GM12878 (cell line): ENCODE measurements around the gene NDUFA13. TPM values are rescaled to one million over a fixed set of nuclear protein-coding genes. Genes with fewer than 3 reads are reported as not detected.

Source experiments
- ATAC-seq: fragments of 200-7000 bp; cut with Tn5 transposase; 3 replicates; pipeline ENCODE4 v1.9.1; 2020; ENCODE audit warnings: mild to moderate bottlenecking, moderate library complexity
- BruUV-seq: library from RNA; stranded (reverse); fragments of 400-500 nt; replicated peaks from 2 replicates; lab custom pipeline; 2021; lab: Mats Ljungman, UMichigan
- CTCF ChIA-PET: fragments of 300-600 bp; sonication (Branson Sonifier 250); formaldehyde crosslinking; extraction: SDS; loops from one replicate; lab custom pipeline; 2021; ENCODE audit warnings: inconsistent platforms; lab: Yijun Ruan, JAX
- POLR2A ChIA-PET: fragments of 350-600 bp; formaldehyde crosslinking; extraction: SDS; loops from one replicate; lab custom pipeline; 2021; ENCODE audit warnings: inconsistent platforms; lab: Charles Lee
- RAD21 ChIA-PET: fragments of 300-600 bp; sonication (Branson Sonifier 250); formaldehyde crosslinking; loops from one replicate; lab custom pipeline; 2023; ENCODE audit warnings: antibody characterized with exemption; ENCODE audit not compliant: unreplicated experiment; lab: Charles Lee
- SMC1A ChIA-PET: fragments of 300-600 bp; sonication (Branson Sonifier 250); formaldehyde crosslinking; loops from one replicate; lab custom pipeline; 2023; ENCODE audit not compliant: unreplicated experiment, uncharacterized antibody; lab: Charles Lee
- DNase-seq: peaks from one replicate; pipeline ENCODE4 v3.0.0-alpha.2; 2011; ENCODE audit warnings: low read depth, low spot score
- FAIRE-seq: peaks from 3 replicates; lab custom pipeline; 2011; peaks lifted over from hg19 to GRCh38; lab: Jason Lieb, UNC
- H2AFZ ChIP-seq: 2 replicates; pipeline ENCODE4 v1.6.0; 2011; ENCODE audit warnings: low read depth, low read length, control low read depth; ENCODE audit not compliant: control insufficient read depth
- H3K27ac ChIP-seq: 2 replicates; pipeline ENCODE4 v1.5.1; 2011; ENCODE audit warnings: control low read depth; ENCODE audit not compliant: control insufficient read depth, insufficient read depth
- H3K27me3 ChIP-seq, 2 experiments: replicated peaks in 1 of 2; 2 replicates each; pipeline versions ENCODE4 v1.6.0 to v1.6.1; 2011; ENCODE audit warnings: low read length in 1 of 2; ENCODE audit not compliant: control insufficient read depth in 2 of 2, insufficient read depth in 2 of 2
- H3K36me3 ChIP-seq, 2 experiments: 2 replicates each; pipeline ENCODE4 v1.5.1; 2011; ENCODE audit warnings: low read length in 1 of 2; ENCODE audit not compliant: control insufficient read depth in 2 of 2, insufficient read depth in 2 of 2
- H3K4me1 ChIP-seq: 2 replicates; pipeline ENCODE4 v1.6.1; 2011; ENCODE audit warnings: mild to moderate bottlenecking, low read length, moderate library complexity, mixed read lengths; ENCODE audit not compliant: control insufficient read depth, insufficient read depth
- H3K4me2 ChIP-seq: 2 replicates; pipeline ENCODE4 v1.6.0; 2011; ENCODE audit warnings: control low read depth; ENCODE audit not compliant: control insufficient read depth, insufficient read depth
- H3K4me3 ChIP-seq: fragments of 200-600 bp; sonication (generic); 2 replicates; pipeline ENCODE4 v1.5.1; 2016
- H3K79me2 ChIP-seq: 2 replicates; pipeline ENCODE4 v1.6.0; 2011; ENCODE audit warnings: low read length; ENCODE audit not compliant: control insufficient read depth, insufficient read depth
- H3K9ac ChIP-seq: 2 replicates; pipeline ENCODE4 v1.8.0; 2011; ENCODE audit warnings: low read length, control low read depth, mixed read lengths; ENCODE audit not compliant: control insufficient read depth, insufficient read depth
- H3K9me3 ChIP-seq: replicated peaks from 3 replicates; pipeline ENCODE4 v1.5.1; 2011; ENCODE audit warnings: mild to moderate bottlenecking, low read length; ENCODE audit not compliant: control insufficient read depth, insufficient read depth
- H4K20me1 ChIP-seq: 2 replicates; pipeline ENCODE4 v1.6.0; 2011; ENCODE audit not compliant: control insufficient read depth, insufficient read depth
- CHD2 ChIP-seq: IDR thresholded peaks from 2 replicates; pipeline ENCODE4 v1.6.1; 2011; ENCODE audit warnings: low read depth, low read length, improper control_type of control experiment, borderline replicate concordance
- NFYB ChIP-seq: IDR thresholded peaks from 2 replicates; pipeline ENCODE4 v1.6.1; 2011; ENCODE audit warnings: low read depth, mild to moderate bottlenecking, low read length, improper control_type of control experiment, moderate library complexity; ENCODE audit not compliant: insufficient read depth
- PAX5 ChIP-seq: IDR thresholded peaks from 2 replicates; pipeline ENCODE4 v1.6.1; 2011; ENCODE audit warnings: low read depth, low read length, borderline replicate concordance
- STAT1 ChIP-seq: fragments of 450-650 bp; conservative IDR thresholded peaks from 2 replicates; pipeline ENCODE4 v1.6.1; 2014; ENCODE audit warnings: antibody characterized with exemption, mild to moderate bottlenecking
- SUZ12 ChIP-seq: fragments of 200-600 bp; sonication (generic); IDR thresholded peaks from one replicate; pipeline ENCODE4 v1.6.1; 2018; ENCODE audit warnings: antibody characterized with exemption, mild to moderate bottlenecking; ENCODE audit not compliant: unreplicated experiment
- WGBS: methylation state at CpG from one replicate; pipeline ENCODE4 v1.1.6; 2016; ENCODE audit warnings: low lambda C conversion rate; ENCODE audit not compliant: insufficient replicate concordance, insufficient coverage; ENCODE audit errors: missing lambda C conversion rate; 5-methylcytosine and 5-hydroxymethylcytosine counted together
- in situ Hi-C: fragments of 300-500 bp; cut with MboI; formaldehyde crosslinking; loops from 9 replicates; pipeline ENCODE4 v1.14.3; 2018; ENCODE audit warnings: mixed read lengths
- intact Hi-C: fragments of 100-400 bp; cut with micrococcal nuclease; formaldehyde crosslinking; loops from one replicate; pipeline ENCODE4 v1.14.2; 2022; ENCODE audit not compliant: unreplicated experiment
- polyA plus RNA-seq, 11 experiments: library from polyadenylated mRNA; depleted of rRNA in 4 of 11; unstranded in 6 of 11; stranded (reverse) in 5 of 11; fragments of >200 nt; fragmentation: Nextera tagmentation in 4 of 11; fragmentation: Illumina TruSeq in 1 of 11; extraction: Ambion mirVana in 4 of 11; extraction: Trizol in 1 of 11; gene quantifications; 1 replicate in 1 of 11; 2 replicates in 10 of 11; pipeline versions ENCODE4 v1.2.1 to v1.2.3, GENCODE V29; 2011 to 2016; ENCODE audit warnings: inconsistent platforms in 2 of 11, missing spikeins in 2 of 11, low read depth in 1 of 11
- total RNA-seq, 4 experiments: library from RNA; depleted of rRNA in 3 of 4; stranded (reverse); fragments of >200 nt in 3 of 4; fragmentation: Illumina TruSeq in 1 of 4; extraction: Trizol in 1 of 4; gene quantifications; 2 replicates each; pipeline versions ENCODE4 v1.2.1 to v1.2.3, GENCODE V29; 2013 to 2021

Gene NDUFA13
- total and polyA plus RNA-seq, 10 of the 15 experiments (the other 5 are each of a cell fraction or from before 2014, with no cell fraction given): 224 to 586 (median 456) TPM

- TF ChIP-seq SUZ12: no peak
- no peak for TF ChIP-seq PAX5
- TF ChIP-seq CHD2: no peak
- TF ChIP-seq STAT1: no peak
- no peak for TF ChIP-seq NFYB
- WGBS: 96% methylated on average over 19 of the region's 21 CpGs
- intact Hi-C loops (no loop called here), in situ Hi-C loops (no loop called here)
- Histone ChIP-seq H2AFZ (no peak overlapping the region), H3K9ac (no peak overlapping the region), H3K27me3 (no peaks in the 10 kb centered on the region), H3K4me1 (peaks cover 41% of the 10 kb centered on the region), H3K27ac (no peak overlapping the region), H3K9me3 (peaks cover 2% of the 10 kb centered on the region; the same call in 1 of the 3 replicates), H3K36me3 (peaks cover 7 to 8% of the 10 kb centered on the region in 2 experiments), H3K4me2 (no peak overlapping the region), H3K79me2 (peaks cover 29% of the 10 kb centered on the region), H4K20me1 (peaks cover 5% of the 10 kb centered on the region), H3K4me3 (no peak overlapping the region)
- FAIRE-seq (no peak), ATAC-seq (no peak), DNase-seq (no peak)
- ChIA-PET RAD21 (interaction anchor here (0.6 to 1.2 kb wide), 4 partner anchors 15 to 110 kb away, joined by 4 read pairs; no protein-coding TSS in a partner anchor), SMC1A (interaction anchor here (0.9 to 2.2 kb wide), 4 partner anchors 10 to 108 kb away, joined by 3 to 6 read pairs (median 4); no protein-coding TSS in a partner anchor), POLR2A (interaction anchor here (0.6 kb wide), 1 partner anchor 29 kb away, joined by 6 read pairs; no protein-coding TSS in a partner anchor), CTCF (interaction anchor here (0.7 to 2.1 kb wide), 7 partner anchors 10 to 111 kb away, joined by 3 to 8 read pairs (median 3); no protein-coding TSS in a partner anchor)
- no TSS peak for BruUV-seq
These were observed 40.8 kb upstream of the NDUFA13 start for GRCh38 chr19:19475015-19475765.
